NB4 (cell line): ENCODE data around the gene ACOT6.

Experiments used
- POLR2A ChIP-seq: IDR thresholded peaks from 2 replicates; pipeline ENCODE4 v1.6.1; 2011; ENCODE audit warnings: mild to moderate bottlenecking; ENCODE audit not compliant: insufficient read length; ENCODE audit errors: extremely low read depth
- TF ChIP-seq, protein P1 (sequence below): IDR thresholded peaks from one replicate; pipeline ENCODE4 v1.5.1; 2012; ENCODE audit warnings: low read depth, low read length
- TF ChIP-seq, protein P2 (sequence below): IDR thresholded peaks from 2 replicates; pipeline ENCODE4 v1.6.1; 2011; ENCODE audit warnings: low read depth, low read length

- TF ChIP-seq, protein P1, sequence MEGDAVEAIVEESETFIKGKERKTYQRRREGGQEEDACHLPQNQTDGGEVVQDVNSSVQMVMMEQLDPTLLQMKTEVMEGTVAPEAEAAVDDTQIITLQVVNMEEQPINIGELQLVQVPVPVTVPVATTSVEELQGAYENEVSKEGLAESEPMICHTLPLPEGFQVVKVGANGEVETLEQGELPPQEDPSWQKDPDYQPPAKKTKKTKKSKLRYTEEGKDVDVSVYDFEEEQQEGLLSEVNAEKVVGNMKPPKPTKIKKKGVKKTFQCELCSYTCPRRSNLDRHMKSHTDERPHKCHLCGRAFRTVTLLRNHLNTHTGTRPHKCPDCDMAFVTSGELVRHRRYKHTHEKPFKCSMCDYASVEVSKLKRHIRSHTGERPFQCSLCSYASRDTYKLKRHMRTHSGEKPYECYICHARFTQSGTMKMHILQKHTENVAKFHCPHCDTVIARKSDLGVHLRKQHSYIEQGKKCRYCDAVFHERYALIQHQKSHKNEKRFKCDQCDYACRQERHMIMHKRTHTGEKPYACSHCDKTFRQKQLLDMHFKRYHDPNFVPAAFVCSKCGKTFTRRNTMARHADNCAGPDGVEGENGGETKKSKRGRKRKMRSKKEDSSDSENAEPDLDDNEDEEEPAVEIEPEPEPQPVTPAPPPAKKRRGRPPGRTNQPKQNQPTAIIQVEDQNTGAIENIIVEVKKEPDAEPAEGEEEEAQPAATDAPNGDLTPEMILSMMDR: no peak
- TF ChIP-seq POLR2A: no peak
- TF ChIP-seq, protein P2, sequence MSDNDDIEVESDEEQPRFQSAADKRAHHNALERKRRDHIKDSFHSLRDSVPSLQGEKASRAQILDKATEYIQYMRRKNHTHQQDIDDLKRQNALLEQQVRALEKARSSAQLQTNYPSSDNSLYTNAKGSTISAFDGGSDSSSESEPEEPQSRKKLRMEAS: no peak
These were observed 4.5 kb downstream of the ACOT6 start for GRCh38 chr14:73616831-73617230.
